ENCODE measurements around the gene SLC29A1. TPM values are rescaled to one million over a fixed set of nuclear protein-coding genes. Genes with fewer than 3 reads are reported as not detected.
A peak's percentile ranks its signal among the peaks of the same experiment; 100 is the strongest.
"Not testable (repeated sequence)": the region's sequence is repeated elsewhere in the genome, so short reads cannot be mapped to it uniquely, and the experiment has no call there.

Gene SLC29A1
- total RNA-seq, 4 donors from 2014 or later: 101 to 281 (median 134) TPM

DNA sequence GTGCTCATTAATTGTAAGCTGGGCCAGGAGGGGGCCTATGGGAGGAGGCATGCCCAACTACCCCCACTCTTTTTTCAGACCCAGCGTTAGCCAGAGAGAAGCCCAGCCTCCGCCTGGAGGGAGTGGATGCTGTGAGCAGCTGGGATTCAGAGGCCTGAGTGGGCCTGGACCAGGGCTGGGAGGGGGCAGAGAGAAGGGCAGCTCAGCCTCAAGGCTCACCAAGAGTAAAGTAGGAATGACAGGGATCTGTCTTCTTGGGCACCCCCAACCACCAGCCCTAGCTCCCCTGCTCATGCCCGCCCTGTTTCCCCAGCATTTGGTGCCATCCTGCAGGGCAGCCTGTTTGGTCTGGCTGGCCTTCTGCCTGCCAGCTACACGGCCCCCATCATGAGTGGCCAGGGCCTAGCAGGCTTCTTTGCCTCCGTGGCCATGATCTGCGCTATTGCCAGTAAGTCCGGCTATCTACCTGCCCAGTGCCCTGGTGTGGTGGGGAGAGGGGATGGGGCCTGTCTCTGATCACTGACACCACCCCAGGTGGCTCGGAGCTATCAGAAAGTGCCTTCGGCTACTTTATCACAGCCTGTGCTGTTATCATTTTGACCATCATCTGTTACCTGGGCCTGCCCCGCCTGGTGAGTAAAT lies 6.8 kb downstream of the SLC29A1 start:
- ATAC-seq: no peak
- TF ChIP-seq POLR2AphosphoS5 (IDR thresholded peaks at IDR 0.05): no peak
- TF ChIP-seq EP300 (IDR thresholded peaks at IDR 0.05): no peak
- TF ChIP-seq POLR2A (IDR thresholded peaks at IDR 0.05): no peak
- TF ChIP-seq, protein P1, sequence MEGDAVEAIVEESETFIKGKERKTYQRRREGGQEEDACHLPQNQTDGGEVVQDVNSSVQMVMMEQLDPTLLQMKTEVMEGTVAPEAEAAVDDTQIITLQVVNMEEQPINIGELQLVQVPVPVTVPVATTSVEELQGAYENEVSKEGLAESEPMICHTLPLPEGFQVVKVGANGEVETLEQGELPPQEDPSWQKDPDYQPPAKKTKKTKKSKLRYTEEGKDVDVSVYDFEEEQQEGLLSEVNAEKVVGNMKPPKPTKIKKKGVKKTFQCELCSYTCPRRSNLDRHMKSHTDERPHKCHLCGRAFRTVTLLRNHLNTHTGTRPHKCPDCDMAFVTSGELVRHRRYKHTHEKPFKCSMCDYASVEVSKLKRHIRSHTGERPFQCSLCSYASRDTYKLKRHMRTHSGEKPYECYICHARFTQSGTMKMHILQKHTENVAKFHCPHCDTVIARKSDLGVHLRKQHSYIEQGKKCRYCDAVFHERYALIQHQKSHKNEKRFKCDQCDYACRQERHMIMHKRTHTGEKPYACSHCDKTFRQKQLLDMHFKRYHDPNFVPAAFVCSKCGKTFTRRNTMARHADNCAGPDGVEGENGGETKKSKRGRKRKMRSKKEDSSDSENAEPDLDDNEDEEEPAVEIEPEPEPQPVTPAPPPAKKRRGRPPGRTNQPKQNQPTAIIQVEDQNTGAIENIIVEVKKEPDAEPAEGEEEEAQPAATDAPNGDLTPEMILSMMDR (IDR thresholded peaks at IDR 0.05): no peak
- WGBS, 2 donors (ENCODE audit: low coverage in 1 of 2): 71% methylated on average over 1 of the region's 10 CpGs; no CpG with 5 or more reads in 1 of the 2 donors
- Histone ChIP-seq H3K4me1 (peaks cover 9 to 100% (median 81%) of the 10 kb centered on the region in 3 donors), H3K36me3 (peaks cover 0 to 44% of the 10 kb centered on the region in 2 donors), H3K9me3 (no peaks in the 10 kb centered on the region), H3K27me3 (no peaks in the 10 kb centered on the region), H3K4me3 (no peak overlapping the region), H3K27ac (peak overlapping the region; percentile 47 to 99 (median 98))

DNA sequence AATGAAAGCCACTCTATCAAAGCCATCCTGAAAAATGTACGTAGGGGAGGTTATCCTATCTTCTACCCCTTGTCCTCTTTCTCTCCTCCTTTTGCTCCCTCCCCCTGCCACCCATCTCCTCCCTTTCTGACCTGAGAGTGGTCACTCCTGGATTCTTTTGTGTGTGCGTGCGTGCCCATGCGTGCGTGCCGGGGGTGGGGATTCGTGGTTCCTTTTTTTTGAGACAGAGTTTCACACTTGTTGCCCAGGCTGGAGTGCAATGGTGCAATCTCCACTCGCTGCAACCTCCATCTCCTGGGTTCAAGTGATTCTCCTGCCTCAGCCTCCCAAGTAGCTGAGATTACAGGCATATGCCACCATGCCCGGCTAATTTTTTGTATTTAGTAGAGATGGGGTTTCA lies 8.0 kb downstream of the SLC29A1 start:
- Histone ChIP-seq H3K27ac (peak overlapping the region; percentile 73 to 99 (median 98)), H3K36me3 (peaks cover 0 to 44% of the 10 kb centered on the region in 2 donors), H3K4me1 (peaks cover 13 to 100% (median 76%) of the 10 kb centered on the region in 3 donors)
- H3K9me3 ChIP-seq, H3K27me3 ChIP-seq, H3K4me3 ChIP-seq, ATAC-seq: not testable (repeated sequence)
- WGBS, 2 donors (ENCODE audit: low coverage in 1 of 2): 31 to 48% methylated on average over 3 to 7 of the region's 9 CpGs

DNA sequence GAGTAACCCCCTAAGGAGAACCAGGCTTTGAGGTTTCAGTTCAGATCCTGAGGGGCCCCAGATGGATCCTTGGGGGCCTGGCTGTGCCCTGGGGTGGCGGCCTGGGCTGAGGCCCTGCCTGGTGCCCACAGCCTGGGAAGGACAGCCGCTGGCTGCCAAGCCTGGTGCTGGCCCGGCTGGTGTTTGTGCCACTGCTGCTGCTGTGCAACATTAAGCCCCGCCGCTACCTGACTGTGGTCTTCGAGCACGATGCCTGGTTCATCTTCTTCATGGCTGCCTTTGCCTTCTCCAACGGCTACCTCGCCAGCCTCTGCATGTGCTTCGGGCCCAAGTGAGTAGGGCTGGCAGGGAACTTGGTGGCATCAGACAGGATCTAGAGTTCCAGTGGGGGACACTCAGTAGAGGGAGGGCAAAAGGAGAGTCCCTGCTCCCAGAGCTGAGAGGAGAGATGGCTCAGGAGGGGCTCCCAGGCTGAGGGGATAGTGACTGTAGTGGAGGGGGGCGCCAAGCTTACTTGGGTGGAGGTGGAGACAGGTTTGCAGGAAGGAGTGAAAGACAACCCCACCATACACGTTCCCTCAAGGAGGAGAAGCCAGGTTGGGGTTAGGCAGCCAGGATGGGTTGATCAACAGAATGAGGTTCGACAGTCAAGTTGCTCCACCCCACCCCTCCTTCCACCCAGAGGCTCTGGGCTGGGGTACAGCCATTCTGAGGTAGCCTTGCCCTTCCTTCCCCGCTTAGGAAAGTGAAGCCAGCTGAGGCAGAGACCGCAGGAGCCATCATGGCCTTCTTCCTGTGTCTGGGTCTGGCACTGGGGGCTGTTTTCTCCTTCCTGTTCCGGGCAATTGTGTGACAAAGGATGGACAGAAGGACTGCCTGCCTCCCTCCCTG lies 9.5 kb downstream of the SLC29A1 start:
- Histone ChIP-seq H3K4me3 (no peak overlapping the region), H3K36me3 (peaks cover 0 to 44% of the 10 kb centered on the region in 2 donors), H3K9me3 (no peaks in the 10 kb centered on the region), H3K4me1 (peaks cover 15 to 99% (median 70%) of the 10 kb centered on the region in 3 donors), H3K27me3 (no peaks in the 10 kb centered on the region), H3K27ac (peak overlapping the region; percentile 73 to 99 (median 98))
- no peak for TF ChIP-seq POLR2A (IDR thresholded peaks at IDR 0.05)
- TF ChIP-seq, protein P1 (IDR thresholded peaks at IDR 0.05): no peak
- TF ChIP-seq POLR2AphosphoS5 (IDR thresholded peaks at IDR 0.05): no peak
- TF ChIP-seq EP300 (IDR thresholded peaks at IDR 0.05): no peak
- no peak for ATAC-seq
- WGBS, 2 donors (ENCODE audit: low coverage in 1 of 2): 20 to 83% methylated on average over 1 of the region's 16 CpGs

DNA sequence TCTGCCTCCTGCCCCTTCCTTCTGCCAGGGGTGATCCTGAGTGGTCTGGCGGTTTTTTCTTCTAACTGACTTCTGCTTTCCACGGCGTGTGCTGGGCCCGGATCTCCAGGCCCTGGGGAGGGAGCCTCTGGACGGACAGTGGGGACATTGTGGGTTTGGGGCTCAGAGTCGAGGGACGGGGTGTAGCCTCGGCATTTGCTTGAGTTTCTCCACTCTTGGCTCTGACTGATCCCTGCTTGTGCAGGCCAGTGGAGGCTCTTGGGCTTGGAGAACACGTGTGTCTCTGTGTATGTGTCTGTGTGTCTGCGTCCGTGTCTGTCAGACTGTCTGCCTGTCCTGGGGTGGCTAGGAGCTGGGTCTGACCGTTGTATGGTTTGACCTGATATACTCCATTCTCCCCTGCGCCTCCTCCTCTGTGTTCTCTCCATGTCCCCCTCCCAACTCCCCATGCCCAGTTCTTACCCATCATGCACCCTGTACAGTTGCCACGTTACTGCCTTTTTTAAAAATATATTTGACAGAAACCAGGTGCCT lies 10.2 kb downstream of the SLC29A1 start:
- ATAC-seq: no peak

More for the DNA sequence above, 10.2 kb downstream of the SLC29A1 start:
- Histone ChIP-seq H3K27ac (peak overlapping the region; percentile 73 to 99 (median 98)), H3K9me3 (no peaks in the 10 kb centered on the region), H3K27me3 (no peaks in the 10 kb centered on the region), H3K36me3 (peaks cover 0 to 44% of the 10 kb centered on the region in 2 donors), H3K4me1 (peaks cover 15 to 99% (median 67%) of the 10 kb centered on the region in 3 donors), H3K4me3 (no peak overlapping the region)
- WGBS, 2 donors (ENCODE audit: low coverage in 1 of 2): 15 to 28% methylated on average over 5 to 11 of the region's 14 CpGs
- TF ChIP-seq, protein P1 (IDR thresholded peaks at IDR 0.05): no peak
- TF ChIP-seq POLR2A (IDR thresholded peaks at IDR 0.05) (no peak), POLR2AphosphoS5 (IDR thresholded peaks at IDR 0.05) (no peak), EP300 (IDR thresholded peaks at IDR 0.05) (no peak)
